T-cell (primary cell): ENCODE data around the gene PBX4. TPM values are rescaled to one million over a fixed set of nuclear protein-coding genes. Genes with fewer than 3 reads are reported as not detected.

Source experiments
- ATAC-seq, 4 experiments: fragments of 200-7000 bp in 3 of 4; fragments of 150-1000 bp in 1 of 4; cut with Tn5 transposase; replicated peaks in 1 of 4; 1 replicate in 3 of 4; 2 replicates in 1 of 4; pipeline ENCODE4 v1.10.0; 2021; ENCODE audit warnings: moderate library complexity in 3 of 4, mild to moderate bottlenecking in 2 of 4, moderate number of reproducible peaks in 1 of 4
- CTCF ChIA-PET, 2 donors: fragments of 300-600 bp; sonication (Branson Sonifier 250); formaldehyde crosslinking; loops; one replicate each; lab custom pipeline; 2022; ENCODE audit warnings: antibody characterized with exemption in 2 of 2; lab: Charles Lee
- POLR2A ChIA-PET, 2 donors: fragments of 300-600 bp; sonication (Branson Sonifier 250); formaldehyde crosslinking; loops; one replicate each; lab custom pipeline; 2022; ENCODE audit warnings: antibody characterized with exemption in 2 of 2; lab: Charles Lee
- DNase-seq, 35 experiments: peaks; one replicate each; pipeline versions ENCODE4 v3.0.0 to v3.0.0-alpha.2; 2013 to 2023
- H3K27ac ChIP-seq: one replicate; pipeline ENCODE4 v1.5.1; 2013; ENCODE audit warnings: low read length
- H3K27me3 ChIP-seq, 2 experiments: replicated peaks in 1 of 2; 1 replicate in 1 of 2; 2 replicates in 1 of 2; pipeline versions ENCODE4 v1.6.1 to v1.7.0; 2013; ENCODE audit warnings: low read length in 1 of 2, mixed read lengths in 1 of 2; ENCODE audit not compliant: control insufficient read depth in 2 of 2, insufficient read depth in 2 of 2; ENCODE audit errors: extremely low read depth in 1 of 2
- H3K36me3 ChIP-seq, 2 donors: 1 replicate in 1 of 2; 2 replicates in 1 of 2; pipeline versions ENCODE4 v1.6.1 to v1.7.0; 2013; ENCODE audit warnings: low read length in 1 of 2; ENCODE audit not compliant: control insufficient read depth in 2 of 2, insufficient read depth in 1 of 2; ENCODE audit errors: extremely low read depth in 1 of 2
- H3K4me1 ChIP-seq, 2 experiments: 1 replicate in 1 of 2; 2 replicates in 1 of 2; pipeline versions ENCODE4 v1.6.1 to v1.7.0; 2013; ENCODE audit warnings: low read length in 2 of 2, mixed read lengths in 1 of 2; ENCODE audit not compliant: insufficient read depth in 2 of 2, control insufficient read depth in 1 of 2; ENCODE audit errors: extremely low read depth in 1 of 2
- H3K4me3 ChIP-seq, 2 donors: 1 replicate in 1 of 2; 2 replicates in 1 of 2; pipeline versions ENCODE4 v1.5.1 to v1.7.0; 2013; ENCODE audit warnings: mild to moderate bottlenecking in 2 of 2, low read length in 1 of 2, moderate library complexity in 1 of 2; ENCODE audit not compliant: control insufficient read depth in 1 of 2; ENCODE audit errors: extremely low read depth in 1 of 2
- H3K9me3 ChIP-seq: 2 replicates; pipeline ENCODE4 v1.7.0; 2013
- H3K27ac Mint-ChIP-seq, 2 donors: one replicate each; pipeline ENCODE4 v1.8.0; 2020 to 2021; ENCODE audit warnings: mild to moderate bottlenecking in 2 of 2, mixed read lengths in 2 of 2
- H3K27me3 Mint-ChIP-seq, 2 donors: one replicate each; pipeline ENCODE4 v1.8.0; 2021 to 2022; ENCODE audit warnings: mixed read lengths in 2 of 2
- H3K36me3 Mint-ChIP-seq: one replicate; pipeline ENCODE4 v1.8.0; 2021; ENCODE audit warnings: mixed read lengths
- H3K4me1 Mint-ChIP-seq, 3 donors: one replicate each; pipeline ENCODE4 v1.8.0; 2020 to 2022; ENCODE audit warnings: mixed read lengths in 3 of 3, mild to moderate bottlenecking in 1 of 3
- H3K4me3 Mint-ChIP-seq, 3 donors: one replicate each; pipeline ENCODE4 v1.8.0; 2020 to 2022; ENCODE audit warnings: mild to moderate bottlenecking in 3 of 3, mixed read lengths in 3 of 3, moderate library complexity in 3 of 3
- H3K9me3 Mint-ChIP-seq, 3 donors: one replicate each; pipeline ENCODE4 v1.8.0; 2020 to 2022; ENCODE audit warnings: mixed read lengths in 3 of 3
- WGBS: methylation state at CpG from one replicate; pipeline ENCODE4 v1.1.5; 2013; ENCODE audit warnings: missing lambda C conversion rate; ENCODE audit not compliant: insufficient coverage; 5-methylcytosine and 5-hydroxymethylcytosine counted together
- total RNA-seq, 35 experiments: library from RNA in 6 of 35; stranded (reverse) in 6 of 35; fragments of 120-200 nt in 1 of 35; gene quantifications; one replicate each; pipeline versions ENCODE4 v1.2.1 to v1.2.4 and lab custom pipeline; 2013 to 2026

The PBX4 gene
- total RNA-seq, 5 donors from 2014 or later (not counting 1 experiment from before 2014, with no cell fraction given), result 40.9 to 48.3 (median 42.7) TPM

DNA sequence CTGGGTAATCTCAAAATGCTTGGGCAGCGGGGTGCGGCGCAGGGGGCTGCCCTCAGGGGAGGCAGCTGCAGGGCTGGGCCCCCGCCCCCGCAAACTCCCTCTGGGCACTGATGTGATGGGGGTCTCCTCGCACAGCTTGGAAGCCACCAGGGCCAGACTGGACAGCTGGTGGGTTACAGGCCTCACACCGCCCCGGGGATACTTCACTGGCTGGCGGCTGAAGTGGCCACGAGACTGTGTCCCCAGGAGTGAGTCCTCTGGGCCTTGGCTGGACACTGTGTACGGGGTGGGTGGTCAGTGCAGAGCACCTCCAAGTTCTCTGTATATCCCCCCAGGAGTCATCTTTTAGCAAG lies 11.6 kb upstream of the PBX4 start:
- H3K36me3 Mint-ChIP-seq, result peaks cover 35% of the 10 kb centered on the region
- no peak overlapping the region for H3K4me3 ChIP-seq
- ChIA-PET POLR2A (no interaction called here), CTCF (no interaction called here)
- H3K27me3 Mint-ChIP-seq, result no peaks in the 10 kb centered on the region
- WGBS, result 91% methylated on average over 10 of the region's 11 CpGs
- H3K27ac Mint-ChIP-seq, result peak overlapping the region in 1 of 2 donors; percentile 52
- H3K9me3 ChIP-seq, result no peaks in the 10 kb centered on the region
- H3K4me1 ChIP-seq, result peaks cover 7 to 37% of the 10 kb centered on the region in 2 experiments
- H3K27ac ChIP-seq, result no peak overlapping the region
- ATAC-seq (no peak), DNase-seq (no peak)
- peaks cover 19 to 39% of the 10 kb centered on the region in 2 donors for H3K36me3 ChIP-seq
- no peaks in the 10 kb centered on the region for H3K9me3 Mint-ChIP-seq
- peaks cover 28 to 42% (median 40%) of the 10 kb centered on the region in 3 donors for H3K4me1 Mint-ChIP-seq
- H3K4me3 Mint-ChIP-seq, result peak overlapping the region in 1 of 3 donors; percentile 36
- H3K27me3 ChIP-seq, result no peaks in the 10 kb centered on the region

DNA sequence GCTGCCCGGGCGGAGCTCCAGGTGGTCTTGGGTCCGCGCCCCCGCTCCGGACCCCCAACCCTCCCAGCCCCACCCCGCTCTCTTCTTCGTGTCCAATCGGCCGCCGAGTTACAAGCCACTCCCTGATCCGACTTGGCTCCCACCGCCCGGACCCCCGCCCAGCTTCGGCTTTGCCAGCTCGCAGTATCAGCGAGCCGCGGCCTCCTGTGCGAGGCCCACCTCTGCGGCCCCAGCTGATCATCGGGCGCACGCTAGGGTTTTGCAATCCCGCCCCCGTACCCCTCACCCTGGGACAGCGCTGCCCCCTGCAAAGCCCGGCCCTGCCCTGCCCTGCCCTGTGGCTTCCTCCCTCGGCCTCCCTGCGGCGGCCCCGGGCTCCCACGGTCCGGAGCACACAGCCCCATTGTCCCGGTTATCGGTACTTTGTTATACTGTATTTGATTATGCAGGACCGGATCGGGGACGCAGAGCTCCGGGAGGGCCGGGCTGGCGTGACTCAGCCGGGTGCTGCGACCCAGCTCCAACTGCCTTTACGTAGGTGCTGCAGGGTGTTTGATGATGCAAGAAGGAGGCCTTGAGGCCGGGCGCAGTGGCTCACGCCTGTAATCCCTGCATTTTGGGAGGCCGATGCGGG lies 10.1 kb upstream of the PBX4 start:
- Mint-ChIP-seq H3K4me1 (peaks cover 31 to 37% (median 33%) of the 10 kb centered on the region in 3 donors), H3K9me3 (no peaks in the 10 kb centered on the region), H3K36me3 (peaks cover 33% of the 10 kb centered on the region), H3K27me3 (no peaks in the 10 kb centered on the region), H3K27ac (peak overlapping the region; percentile 80 to 89), H3K4me3 (peak overlapping the region; percentile 73 to 97 (median 76))
- ChIA-PET CTCF (interaction anchor here (0.6 to 1.0 kb wide), 4 partner anchors 14 to 1584 kb away, joined by 3 to 8 read pairs (median 4); no protein-coding TSS in a partner anchor), POLR2A (no interaction called here)
- Histone ChIP-seq H3K4me1 (peaks cover 7 to 36% of the 10 kb centered on the region in 2 experiments), H3K9me3 (no peaks in the 10 kb centered on the region), H3K36me3 (peaks cover 5 to 29% of the 10 kb centered on the region in 2 donors), H3K27me3 (no peaks in the 10 kb centered on the region), H3K4me3 (peak overlapping the region in 1 of 2 donors; percentile 83), H3K27ac (peak overlapping the region; percentile 76)
- DNase-seq, result peak in 25 of 35 experiments; percentile 12 to 56 (median 31)
- ATAC-seq, result peak; percentile 11 to 30 (median 26)
- WGBS, result 14% methylated on average over 31 of the region's 51 CpGs

DNA sequence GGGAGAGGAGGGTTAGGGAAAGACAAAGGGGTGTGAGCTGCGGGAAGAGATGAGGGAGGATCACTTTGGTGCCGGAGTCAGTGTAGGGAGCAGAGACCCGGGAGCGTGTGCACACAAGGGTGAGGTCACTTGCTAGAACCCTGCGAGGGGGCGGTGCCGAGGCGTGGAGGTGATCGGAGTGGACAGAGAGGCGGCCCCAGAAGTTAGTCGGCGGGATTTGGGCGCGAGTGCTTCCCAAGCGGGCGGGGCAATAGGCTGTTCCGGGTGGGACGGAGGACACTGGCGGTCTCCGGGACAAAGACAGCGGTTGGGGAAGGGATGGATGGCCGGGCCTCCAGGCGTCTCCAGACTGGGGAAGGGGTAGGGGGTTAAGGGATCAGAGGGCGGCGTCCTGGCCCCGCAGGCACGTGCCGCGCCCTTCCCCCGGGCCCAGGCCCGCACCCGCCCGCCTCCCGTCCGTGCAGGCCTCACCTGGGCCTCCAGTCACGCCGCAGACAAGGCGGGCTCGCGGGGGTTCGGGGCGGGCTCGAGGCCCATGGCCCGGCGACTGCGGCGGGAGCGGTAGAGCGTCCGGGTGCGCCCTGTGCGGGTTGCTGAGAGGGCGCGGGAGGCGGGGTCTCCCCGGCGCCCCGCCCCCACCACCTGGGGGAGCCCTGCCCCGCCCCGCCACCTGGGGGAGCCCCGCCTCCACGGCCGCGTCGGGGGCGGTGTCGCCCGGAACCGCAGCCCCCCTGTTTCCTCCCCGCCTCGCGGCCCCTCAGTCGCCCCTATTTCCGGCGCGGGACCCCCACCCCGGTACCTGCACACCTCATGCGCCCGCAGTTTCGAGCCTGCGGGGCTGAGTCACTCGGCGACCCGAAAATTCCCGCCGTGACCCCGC lies 9.4 kb upstream of the PBX4 start, which contains the start of gene LPAR2:
Gene LPAR2 (minus strand): TSS at position 600 of the 880 bp plus-strand sequence. CDS start 945 bp downstream, outside the sequence.
- CTCF ChIA-PET, result interaction anchor here in 1 of 2 donors (0.6 to 0.8 kb wide), 3 partner anchors 13 to 1583 kb away, joined by 3 to 5 read pairs (median 4); no protein-coding TSS in a partner anchor
- under 1% methylated on average over 80 of the region's 87 CpGs for WGBS
- H3K4me1 ChIP-seq, result peaks cover 7 to 36% of the 10 kb centered on the region in 2 experiments

DNA sequence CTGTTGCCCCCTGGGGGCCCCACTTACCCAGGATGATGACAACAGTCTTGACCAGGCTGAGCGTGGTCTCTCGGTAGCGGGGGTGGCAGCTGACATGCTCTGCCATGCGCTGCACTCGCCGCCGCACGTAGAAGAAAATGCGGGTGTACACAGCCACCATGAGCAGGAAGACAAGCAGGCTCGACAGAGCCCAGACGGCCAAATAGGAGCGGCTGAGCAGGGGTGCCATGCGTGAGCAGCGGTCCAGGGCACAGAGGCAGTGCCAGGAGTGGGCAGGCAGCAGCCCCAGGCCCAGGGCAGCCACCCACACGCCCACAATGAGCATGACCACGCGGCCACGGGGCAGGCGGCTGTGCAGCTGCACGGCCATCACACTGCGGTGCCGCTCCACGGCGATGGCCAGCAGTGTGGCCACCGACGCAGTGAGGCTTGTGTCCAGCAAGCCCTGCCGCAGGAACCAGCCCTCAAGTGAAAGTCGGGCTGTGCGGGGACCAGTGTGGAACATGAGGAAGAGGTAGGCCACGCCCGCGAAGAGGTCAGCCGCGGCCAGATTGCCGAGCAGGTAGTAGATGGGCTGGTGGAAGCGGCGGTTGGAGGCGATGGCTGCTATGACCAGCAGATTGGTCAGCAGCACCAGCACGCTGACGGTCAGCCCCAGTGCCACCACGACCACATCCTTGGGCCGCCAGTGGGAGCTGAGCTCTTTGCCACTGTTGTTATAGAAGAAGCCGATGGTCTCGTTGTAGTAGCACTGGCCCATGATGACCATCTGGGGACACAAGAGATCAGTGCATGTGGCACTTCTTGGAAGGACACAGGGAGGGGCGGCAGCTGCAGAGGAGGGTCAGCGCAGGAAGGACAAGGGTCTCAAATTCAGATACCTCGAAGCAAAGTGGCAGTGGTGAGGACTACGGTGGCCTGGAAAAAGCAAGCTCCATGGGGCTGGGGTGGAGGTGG lies 8.3 kb upstream of the PBX4 start:
- Histone ChIP-seq H3K4me1 (peaks cover 7 to 36% of the 10 kb centered on the region in 2 experiments), H3K27me3 (no peaks in the 10 kb centered on the region), H3K27ac (peak overlapping the region; percentile 61), H3K36me3 (peaks cover 0 to 20% of the 10 kb centered on the region in 2 donors), H3K4me3 (peak overlapping the region; percentile 74 to 83), H3K9me3 (no peaks in the 10 kb centered on the region)
- H3K4me1 Mint-ChIP-seq, result peaks cover 25 to 34% (median 31%) of the 10 kb centered on the region in 3 donors
- H3K4me3 Mint-ChIP-seq, result peak overlapping the region; percentile 94 to 97 (median 95)
- WGBS, result 90% methylated on average over 44 of the region's 48 CpGs
- CTCF ChIA-PET, result interaction anchor here in 1 of 2 donors (0.5 to 0.6 kb wide), 2 partner anchors 40 to 241 kb away, joined by 3 read pairs; no protein-coding TSS in a partner anchor
- H3K27me3 Mint-ChIP-seq, result no peaks in the 10 kb centered on the region
- DNase-seq (no peak), ATAC-seq (no peak)
- H3K27ac Mint-ChIP-seq, result peak overlapping the region; percentile 96 to 97
- peaks cover 19% of the 10 kb centered on the region for H3K36me3 Mint-ChIP-seq
- no peaks in the 10 kb centered on the region for H3K9me3 Mint-ChIP-seq
- POLR2A ChIA-PET, result interaction anchor here in 1 of 2 donors (0.8 kb wide), 2 partner anchors 15 to 194 kb away, joined by 3 to 9 read pairs; no protein-coding TSS in a partner anchor

More for the DNA sequence above, 9.4 kb upstream of the PBX4 start, which contains the start of gene LPAR2:
- DNase-seq (peak; percentile 59 to 89 (median 77)), ATAC-seq (peak; percentile 82 to 88 (median 86))
- Histone ChIP-seq H3K9me3 (no peaks in the 10 kb centered on the region), H3K27me3 (no peaks in the 10 kb centered on the region), H3K4me3 (peak within 1 kb of the TSS; percentile 74 to 83), H3K36me3 (peaks cover 4 to 26% of the 10 kb centered on the region in 2 donors), H3K27ac (peak within 1 kb of the TSS; percentile 76)
- no peaks in the 10 kb centered on the region for H3K27me3 Mint-ChIP-seq
- H3K4me1 Mint-ChIP-seq, result peaks cover 26 to 34% (median 31%) of the 10 kb centered on the region in 3 donors
- peaks cover 26% of the 10 kb centered on the region for H3K36me3 Mint-ChIP-seq
- peak within 1 kb of the TSS; percentile 96 to 97 for H3K27ac Mint-ChIP-seq
- H3K4me3 Mint-ChIP-seq, result peak within 1 kb of the TSS; percentile 94 to 97 (median 95)
- H3K9me3 Mint-ChIP-seq, result no peaks in the 10 kb centered on the region
- POLR2A ChIA-PET, result interaction anchor here in 1 of 2 donors (0.8 kb wide), 1 partner anchor 16 kb away, joined by 9 read pairs; no protein-coding TSS in a partner anchor

DNA sequence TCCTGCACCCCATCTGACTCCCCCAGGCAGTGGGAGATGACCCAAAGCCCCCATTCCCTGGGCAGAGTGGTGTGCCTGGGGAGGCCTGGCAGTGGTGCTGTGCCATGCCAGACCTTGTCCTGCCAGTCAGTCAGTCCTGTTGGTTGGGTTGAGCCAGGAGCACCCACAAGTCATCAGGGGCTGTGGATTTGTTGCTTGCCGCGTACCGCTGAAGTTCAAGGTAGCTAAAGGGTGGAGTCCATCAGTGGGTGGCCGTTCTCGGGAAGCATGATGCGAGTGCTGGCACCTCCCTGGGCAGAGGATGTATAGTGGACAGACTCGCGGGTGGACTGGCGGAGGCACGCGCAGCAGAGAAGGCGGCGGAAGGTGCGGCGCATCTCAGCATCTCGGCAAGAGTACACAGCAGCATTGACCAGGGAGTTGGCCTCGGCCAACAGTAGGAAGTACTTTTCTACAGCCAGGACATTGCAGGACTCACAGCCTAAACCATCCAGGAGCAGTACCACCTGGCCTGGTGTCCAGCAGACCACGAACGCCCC lies 5.6 kb upstream of the PBX4 start:
- no peak for DNase-seq

More for the DNA sequence above, 5.6 kb upstream of the PBX4 start:
- Mint-ChIP-seq H3K27ac (peak overlapping the region; percentile 27 to 34), H3K27me3 (no peaks in the 10 kb centered on the region), H3K4me3 (no peak overlapping the region), H3K36me3 (peaks cover 16% of the 10 kb centered on the region), H3K9me3 (no peaks in the 10 kb centered on the region), H3K4me1 (peaks cover 23 to 41% (median 35%) of the 10 kb centered on the region in 3 donors)
- H3K9me3 ChIP-seq, result no peaks in the 10 kb centered on the region
- POLR2A ChIA-PET, result no interaction called here
- CTCF ChIA-PET, result no interaction called here
- H3K4me1 ChIP-seq, result peaks cover 7 to 40% of the 10 kb centered on the region in 2 experiments
- ATAC-seq, result no peak
- H3K27me3 ChIP-seq, result no peaks in the 10 kb centered on the region
- no peak overlapping the region for H3K4me3 ChIP-seq
- no peak overlapping the region for H3K27ac ChIP-seq
- peaks cover 4 to 13% of the 10 kb centered on the region in 2 donors for H3K36me3 ChIP-seq
- 99% methylated on average over 19 of the region's 19 CpGs for WGBS
